SK-N-SH (cell line): Measurements from ENCODE around the gene TRIM44. TPM values are rescaled to one million over a fixed set of nuclear protein-coding genes. Genes with fewer than 3 reads are reported as not detected.

Experiments used
- CTCF ChIA-PET: fragments of 300-600, 350-600 bp; formaldehyde crosslinking; extraction: SDS; loops from one replicate; lab custom pipeline; 2021; lab: Yijun Ruan, JAX
- POLR2A ChIA-PET: fragments of 350-600 bp; sonication (Branson Sonifier 250); formaldehyde crosslinking; extraction: SDS; loops from one replicate; lab custom pipeline; 2020; ENCODE audit warnings: antibody characterized with exemption, inconsistent platforms; lab: Yijun Ruan, JAX
- DNase-seq: peaks from one replicate; pipeline ENCODE4 v3.0.0; 2012
- H2AFZ ChIP-seq: fragments of 200-600 bp; sonication (generic); 2 replicates; pipeline ENCODE4 v1.8.1; 2016; ENCODE audit warnings: antibody characterized with exemption, mild to moderate bottlenecking, low read depth
- H3F3A ChIP-seq: fragments of 200-600 bp; sonication (generic); replicated peaks from 2 replicates; pipeline ENCODE3; 2016; ENCODE audit warnings: antibody characterized with exemption, mild to moderate bottlenecking; ENCODE audit not compliant: insufficient read depth
- H3K27ac ChIP-seq, 2 experiments: fragments of 200-500 bp in 1 of 2; fragments of 200-600 bp in 1 of 2; sonication (Bioruptor generic) in 1 of 2; sonication (generic), shearing (Covaris generic) in 1 of 2; 2 replicates each; pipeline versions ENCODE4 v1.5.1 to v1.6.1; 2014 to 2016; ENCODE audit warnings: low read depth in 2 of 2, inconsistent platforms in 1 of 2, low read length in 1 of 2, mild to moderate bottlenecking in 1 of 2, mixed read lengths in 1 of 2
- H3K27me3 ChIP-seq: fragments of 200-600 bp; sonication (generic), shearing (Covaris generic); 2 replicates; pipeline ENCODE4 v1.6.1; 2016; ENCODE audit warnings: mixed run types; ENCODE audit not compliant: insufficient read depth
- H3K36me3 ChIP-seq, 2 experiments: fragments of 200-500 bp in 1 of 2; fragments of 200-600 bp in 1 of 2; sonication (Bioruptor generic) in 1 of 2; sonication (generic) in 1 of 2; replicated peaks in 1 of 2; 2 replicates each; pipeline versions ENCODE3 to v1.5.1; 2014 to 2016; ENCODE audit warnings: low read length in 1 of 2, mild to moderate bottlenecking in 1 of 2; ENCODE audit not compliant: insufficient read depth in 2 of 2, control insufficient read depth in 1 of 2
- H3K4me1 ChIP-seq, 2 experiments: fragments of 200-500 bp in 1 of 2; fragments of 200-600 bp in 1 of 2; sonication (Bioruptor generic) in 1 of 2; sonication (generic), shearing (Covaris generic) in 1 of 2; 2 replicates each; pipeline versions ENCODE4 v1.5.1 to v1.6.1; 2014 to 2016; ENCODE audit warnings: low read depth in 1 of 2, low read length in 1 of 2, mixed run types in 1 of 2; ENCODE audit not compliant: insufficient read depth in 2 of 2, control insufficient read depth in 1 of 2
- H3K4me2 ChIP-seq: fragments of 200-600 bp; sonication (generic), shearing (Covaris generic); 2 replicates; pipeline ENCODE4 v1.6.1; 2017; ENCODE audit warnings: mixed run types
- H3K4me3 ChIP-seq, 2 experiments: fragments of 200-500 bp in 1 of 2; fragments of 200-600 bp in 1 of 2; sonication (Bioruptor generic) in 1 of 2; sonication (generic), shearing (Covaris generic) in 1 of 2; 2 replicates each; pipeline versions ENCODE4 v1.5.1 to v1.8.1; 2014 to 2016; ENCODE audit warnings: low read depth in 2 of 2, inconsistent platforms in 1 of 2, low read length in 1 of 2, mild to moderate bottlenecking in 1 of 2, mixed read lengths in 1 of 2, moderate library complexity in 1 of 2
- H3K79me2 ChIP-seq: fragments of 200-600 bp; sonication (generic); 2 replicates; pipeline ENCODE4 v1.8.1; 2017; ENCODE audit warnings: mild to moderate bottlenecking; ENCODE audit not compliant: insufficient read depth
- H3K9ac ChIP-seq: fragments of 200-600 bp; sonication (generic); 2 replicates; pipeline ENCODE4 v1.6.1; 2017; ENCODE audit warnings: mixed run types
- H3K9me2 ChIP-seq: fragments of 200-600 bp; sonication (generic); 2 replicates; pipeline ENCODE4 v1.6.1; 2017; ENCODE audit warnings: mixed run types
- H3K9me3 ChIP-seq: fragments of 200-600 bp; sonication (generic); 2 replicates; pipeline ENCODE4 v1.6.1; 2017; ENCODE audit warnings: mixed run types, mild to moderate bottlenecking, moderate library complexity
- H4K20me1 ChIP-seq: fragments of 200-600 bp; sonication (generic); 2 replicates; pipeline ENCODE4 v1.6.1; 2017; ENCODE audit warnings: mild to moderate bottlenecking, mixed run types; ENCODE audit not compliant: insufficient read depth
- CTCF ChIP-seq: fragments of 200-600 bp; sonication (generic); IDR thresholded peaks from 2 replicates; pipeline ENCODE4 v1.6.1; 2017; ENCODE audit warnings: antibody characterized with exemption, mild to moderate bottlenecking, moderate library complexity
- FOSL2 ChIP-seq: IDR thresholded peaks from 2 replicates; pipeline ENCODE4 v1.4.0; 2012; ENCODE audit warnings: low read depth, mild to moderate bottlenecking, moderate library complexity, borderline replicate concordance
- FOXJ3 ChIP-seq: sonication (generic); formaldehyde crosslinking; IDR thresholded peaks from 2 replicates; pipeline ENCODE4 v1.5.1; 2020; ENCODE audit warnings: mild to moderate bottlenecking, missing genetic modification reagents
- FOXM1 ChIP-seq: IDR thresholded peaks from 2 replicates; pipeline ENCODE4 v1.4.0; 2012; ENCODE audit warnings: low read depth, mild to moderate bottlenecking
- GABPA ChIP-seq: IDR thresholded peaks from 2 replicates; pipeline ENCODE4 v1.4.0; 2012; ENCODE audit warnings: low read depth, mild to moderate bottlenecking
- NRF1 ChIP-seq: IDR thresholded peaks from 2 replicates; pipeline ENCODE4 v1.6.1; 2012; ENCODE audit warnings: low read depth, mild to moderate bottlenecking, low read length
- PBX3 ChIP-seq: IDR thresholded peaks from 2 replicates; pipeline ENCODE4; 2012
- RCOR1 ChIP-seq: fragments of 150-350 bp; IDR thresholded peaks from 2 replicates; pipeline ENCODE4 v1.6.1; 2017; ENCODE audit warnings: antibody characterized with exemption, low read length
- REST ChIP-seq: IDR thresholded peaks from 2 replicates; pipeline ENCODE4 v1.6.1; 2012; ENCODE audit warnings: mild to moderate bottlenecking, low read depth, low read length, moderate library complexity
- TCF12 ChIP-seq: IDR thresholded peaks from 2 replicates; pipeline ENCODE4 v1.4.0; 2012
- USF2 ChIP-seq: fragments of 150-350 bp; IDR thresholded peaks from 2 replicates; pipeline ENCODE4 v1.6.1; 2017; ENCODE audit warnings: antibody characterized with exemption, low read length, low read depth, borderline replicate concordance
- ZBTB33 ChIP-seq: IDR thresholded peaks from 2 replicates; pipeline ENCODE4 v1.4.0; 2012; ENCODE audit warnings: low read depth, borderline replicate concordance
- WGBS: methylation state at CpG from one replicate; pipeline ENCODE4 v1.1.6; 2017; ENCODE audit warnings: low lambda C conversion rate; 5-methylcytosine and 5-hydroxymethylcytosine counted together
- polyA plus RNA-seq, 3 experiments: library from polyadenylated mRNA; depleted of rRNA; stranded (reverse); fragments of >200 nt; gene quantifications; 2 replicates each; pipeline ENCODE4 v1.2.3, GENCODE V29; 2012

Gene TRIM44
- polyA plus RNA-seq, 1 of the 3 experiments (the other 2 are of a cell fraction), result 34.1 TPM

- TF ChIP-seq ZBTB33, result no peak
- TF ChIP-seq GABPA, result no peak
- TF ChIP-seq TCF12, result no peak
- TF ChIP-seq FOSL2, result no peak
- no peak for TF ChIP-seq RCOR1
- no peak for TF ChIP-seq REST
- no peak for TF ChIP-seq USF2
- no peak for TF ChIP-seq FOXJ3
Measured at GRCh38 chr11:35672608-35673007, 10.0 kb downstream of the TRIM44 start (continued).

- H3K36me3 ChIP-seq, result no peaks in the 10 kb centered on the region
- H4K20me1 ChIP-seq, result peaks cover 46% of the 10 kb centered on the region
- DNase-seq, result no peak
- CTCF ChIA-PET, result interaction anchor here (0.9 to 1.0 kb wide), 2 partner anchors 457 to 582 kb away, joined by 3 read pairs; no protein-coding TSS in a partner anchor
- no peaks in the 10 kb centered on the region for H3F3A ChIP-seq
- H3K4me1 ChIP-seq, result peaks cover 0 to 21% of the 10 kb centered on the region in 2 experiments; a peak in 1 of 4 replicates
- no peaks in the 10 kb centered on the region for H3K9me3 ChIP-seq
- H3K79me2 ChIP-seq, result peaks cover 93% of the 10 kb centered on the region
- no peak for TF ChIP-seq NRF1
- no peak for TF ChIP-seq PBX3
- TF ChIP-seq CTCF, result no peak
- TF ChIP-seq FOSL2, result no peak
- TF ChIP-seq FOXM1, result no peak
- no peaks in the 10 kb centered on the region for H3K27me3 ChIP-seq
- 94% methylated on average over 1 of the region's 1 CpG for WGBS
- POLR2A ChIA-PET, result no interaction called here
- no peak overlapping the region for H3K9ac ChIP-seq
- no peak overlapping the region for H3K4me2 ChIP-seq
- no peaks in the 10 kb centered on the region for H3K9me2 ChIP-seq
- no peak overlapping the region for H3K27ac ChIP-seq
- no peak overlapping the region for H3K4me3 ChIP-seq
- H2AFZ ChIP-seq, result no peak overlapping the region
Measured at GRCh38 chr11:35675901-35676610, 13.5 kb downstream of the TRIM44 start.
